ENCODE results near the gene OTUD7B.

Gene OTUD7B

GRCh38 chr1:149906570-149907075 is 103.9 kb downstream of the OTUD7B start:
- Mint-ChIP-seq H3K36me3 (peaks cover 33% of the 10 kb centered on the region), H3K4me3 (no peak overlapping the region), H3K4me1 (peaks cover 4% of the 10 kb centered on the region), H3K27ac (peak overlapping the region; percentile 26), H3K27me3 (no peaks in the 10 kb centered on the region), H3K9me3 (no peaks in the 10 kb centered on the region)
- CTCF ChIA-PET, result no interaction called here
- no peak for DNase-seq

GRCh38 chr1:149903836-149904491 is 106.6 kb downstream of the OTUD7B start:
- peaks cover 24% of the 10 kb centered on the region for H3K4me1 Mint-ChIP-seq
- peaks cover 30% of the 10 kb centered on the region for H3K36me3 Mint-ChIP-seq
- CTCF ChIA-PET, result no interaction called here
- DNase-seq, result no peak
- H3K4me3 Mint-ChIP-seq, result no peak overlapping the region
- H3K9me3 Mint-ChIP-seq, result peaks cover 2% of the 10 kb centered on the region
- no peak overlapping the region for H3K27ac Mint-ChIP-seq
- H3K27me3 Mint-ChIP-seq, result no peaks in the 10 kb centered on the region

- CTCF ChIA-PET, result interaction anchor here (0.5 kb wide), 1 partner anchor 253 kb away, joined by 3 read pairs; no protein-coding TSS in a partner anchor
- Mint-ChIP-seq H3K36me3 (peaks cover 18% of the 10 kb centered on the region), H3K4me3 (peak within 1 kb of the TSS; percentile 83), H3K27ac (peak within 1 kb of the TSS; percentile 94), H3K4me1 (peaks cover 31% of the 10 kb centered on the region), H3K9me3 (peaks cover 2% of the 10 kb centered on the region), H3K27me3 (no peaks in the 10 kb centered on the region)
- peak; percentile 90 for DNase-seq
Observed at GRCh38 chr1:149899460-149900284, 110.9 kb downstream of the OTUD7B start, which contains the start of gene BOLA1. BOLA1 (plus strand) TSS chr1:149899568; CDS start chr1:149900060, 492 bp downstream.

- Mint-ChIP-seq H3K4me1 (peaks cover 26% of the 10 kb centered on the region), H3K36me3 (peaks cover 4% of the 10 kb centered on the region), H3K9me3 (peaks cover 2% of the 10 kb centered on the region), H3K27ac (no peak overlapping the region), H3K27me3 (no peaks in the 10 kb centered on the region), H3K4me3 (no peak overlapping the region)
- CTCF ChIA-PET, result no interaction called here
- no peak for DNase-seq
Observed at GRCh38 chr1:149896575-149896974, 114.0 kb downstream of the OTUD7B start.

- Mint-ChIP-seq H3K4me3 (no peak overlapping the region), H3K27ac (no peak overlapping the region), H3K27me3 (no peaks in the 10 kb centered on the region), H3K4me1 (peaks cover 8% of the 10 kb centered on the region), H3K36me3 (peaks cover 2% of the 10 kb centered on the region), H3K9me3 (no peaks in the 10 kb centered on the region)
- DNase-seq, result no peak
- CTCF ChIA-PET, result interaction anchor here (0.7 to 3.5 kb wide), 7 partner anchors 28 to 298 kb away, joined by 3 to 20 read pairs (median 4); no protein-coding TSS in a partner anchor
Observed at GRCh38 chr1:149888999-149889289, 121.6 kb downstream of the OTUD7B start.

GRCh38 chr1:149888247-149888998 is 122.1 kb downstream of the OTUD7B start:
- peaks cover 5% of the 10 kb centered on the region for H3K36me3 Mint-ChIP-seq
- H3K9me3 Mint-ChIP-seq, result no peaks in the 10 kb centered on the region
- no peak overlapping the region for H3K27ac Mint-ChIP-seq
- CTCF ChIA-PET, result interaction anchor here (0.6 to 3.5 kb wide), 9 partner anchors 28 to 299 kb away, joined by 3 to 20 read pairs (median 4); no protein-coding TSS in a partner anchor
- peaks cover 8% of the 10 kb centered on the region for H3K4me1 Mint-ChIP-seq
- H3K4me3 Mint-ChIP-seq, result no peak overlapping the region
- peak; percentile 88 for DNase-seq
- no peaks in the 10 kb centered on the region for H3K27me3 Mint-ChIP-seq
